Upper lobe of right lung (tissue), 1 donor: ENCODE results near the gene PDCD2L. TPM values are rescaled to one million over a fixed set of nuclear protein-coding genes. Genes with fewer than 3 reads are reported as not detected.

ENCODE experiments used
- ATAC-seq: fragments of 200-7000 bp; cut with Tn5 transposase; one replicate; pipeline ENCODE4 v1.9.1; 2020; ENCODE audit warnings: mild to moderate bottlenecking, moderate library complexity
- DNase-seq: peaks from one replicate; pipeline ENCODE4 v3.0.0-alpha.2; 2020
- H3K27ac ChIP-seq: fragments of 200-600 bp; one replicate; pipeline ENCODE4 v1.8.0; 2022
- H3K27me3 ChIP-seq: fragments of 200-600 bp; one replicate; pipeline ENCODE4 v1.8.0; 2022; ENCODE audit warnings: mild to moderate bottlenecking
- H3K36me3 ChIP-seq: fragments of 200-600 bp; one replicate; pipeline ENCODE4 v1.8.0; 2022
- H3K4me1 ChIP-seq: fragments of 200-600 bp; one replicate; pipeline ENCODE4 v1.8.0; 2022
- H3K4me3 ChIP-seq: fragments of 200-600 bp; one replicate; pipeline ENCODE4 v1.8.0; 2022; ENCODE audit warnings: mild to moderate bottlenecking
- H3K9me3 ChIP-seq: fragments of 200-600 bp; one replicate; pipeline ENCODE4 v1.8.0; 2022
- CTCF ChIP-seq: fragments of 200-600 bp; IDR thresholded peaks from one replicate; pipeline ENCODE4 v1.8.0; 2022; ENCODE audit warnings: antibody characterized with exemption
- intact Hi-C: fragments of 100-400 bp; cut with DNase I; formaldehyde crosslinking; loops from one replicate; pipeline ENCODE4 v1.11.0; 2022
- total RNA-seq: library from RNA; stranded (reverse); fragmentation: NEBNext Ultra II Directional; extraction: Animal tissue kit (Norgen Biotek cat#: 25700); gene quantifications from one replicate; pipeline ENCODE4 v1.2.1, GENCODE V29; 2021
- donor health status: DM: no; HTN: yes; CAD: no; lungs with severe emphysema.

PDCD2L gene
- total RNA-seq, 1 donor from 2014 or later: 7.4 TPM

- TF ChIP-seq CTCF: no peak
- H3K4me1 ChIP-seq: peaks cover 28% of the 10 kb centered on the region
- H3K27ac ChIP-seq: no peak overlapping the region
- H3K4me3 ChIP-seq: peak overlapping the region; percentile 95
- DNase-seq (no peak), ATAC-seq (no peak)
- no peaks in the 10 kb centered on the region for H3K27me3 ChIP-seq
- peaks cover 16% of the 10 kb centered on the region for H3K36me3 ChIP-seq
- intact Hi-C loops: no loop called here
- no peaks in the 10 kb centered on the region for H3K9me3 ChIP-seq
Measured at GRCh38 chr19:34429553-34429952, 25.4 kb downstream of the PDCD2L start.

- H3K27me3 ChIP-seq: no peaks in the 10 kb centered on the region
- peak; percentile 24 for ATAC-seq
Measured at GRCh38 chr19:34430738-34431625, 26.8 kb downstream of the PDCD2L start.

DNA sequence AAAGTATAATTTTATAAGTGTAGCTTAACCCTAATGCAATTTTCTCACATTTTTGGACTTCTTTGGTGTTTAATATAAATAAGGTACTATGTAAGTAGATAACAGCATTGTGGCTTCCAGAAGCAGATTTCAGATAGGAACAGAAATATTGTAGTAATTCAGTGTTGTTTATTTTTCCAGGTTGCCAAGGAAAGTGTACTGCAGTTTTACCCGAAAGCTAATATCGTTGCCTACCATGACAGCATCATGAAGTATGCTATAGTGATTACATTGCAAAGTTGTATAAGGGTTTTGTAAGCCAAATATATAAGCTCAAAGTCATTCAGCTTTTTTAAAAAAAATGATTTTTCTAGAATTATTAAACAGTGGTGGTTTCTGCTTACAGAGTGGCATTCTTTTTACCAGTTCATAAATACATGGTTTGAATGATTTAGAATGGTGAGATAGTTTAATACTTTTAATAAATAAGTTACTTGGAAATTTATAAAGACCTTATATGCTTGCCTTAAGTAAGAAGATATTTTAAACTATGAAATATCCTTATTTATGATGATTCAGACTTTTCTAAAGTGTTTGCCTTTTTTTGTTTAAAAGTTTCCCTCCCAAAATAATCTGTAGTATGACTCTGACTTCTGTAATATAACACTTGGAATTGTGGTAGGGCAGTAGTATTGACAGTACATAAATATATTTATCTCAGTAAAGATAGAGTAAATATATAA is 27.6 kb downstream of the PDCD2L start:
- DNase-seq: no peak
- Histone ChIP-seq H3K9me3 (no peaks in the 10 kb centered on the region), H3K36me3 (peaks cover 39% of the 10 kb centered on the region), H3K27me3 (no peaks in the 10 kb centered on the region), H3K27ac (no peak overlapping the region), H3K4me3 (no peak overlapping the region), H3K4me1 (peaks cover 28% of the 10 kb centered on the region)
- intact Hi-C loops: no loop called here
- TF ChIP-seq CTCF: no peak
- ATAC-seq: no peak

More at GRCh38 chr19:34430738-34431625, 26.8 kb downstream of the PDCD2L start:
- peak; percentile 62 for TF ChIP-seq CTCF
- Histone ChIP-seq H3K4me1 (peaks cover 28% of the 10 kb centered on the region), H3K27ac (no peak overlapping the region), H3K9me3 (no peaks in the 10 kb centered on the region), H3K4me3 (peak overlapping the region; percentile 95), H3K36me3 (peaks cover 30% of the 10 kb centered on the region)
- intact Hi-C loops: no loop called here
- no peak for DNase-seq

GRCh38 chr19:34432797-34433196 is 28.6 kb downstream of the PDCD2L start:
- intact Hi-C loops: no loop called here
- DNase-seq: no peak
- H3K9me3 ChIP-seq: no peaks in the 10 kb centered on the region

GRCh38 chr19:34436716-34437115 is 32.5 kb downstream of the PDCD2L start:
- intact Hi-C loops: no loop called here
- TF ChIP-seq CTCF: no peak
- DNase-seq: no peak
- no peak overlapping the region for H3K4me3 ChIP-seq
- peaks cover 88% of the 10 kb centered on the region for H3K36me3 ChIP-seq
- no peaks in the 10 kb centered on the region for H3K4me1 ChIP-seq
- no peak overlapping the region for H3K27ac ChIP-seq
- H3K27me3 ChIP-seq: no peaks in the 10 kb centered on the region
- no peak for ATAC-seq
- no peaks in the 10 kb centered on the region for H3K9me3 ChIP-seq

More at GRCh38 chr19:34432797-34433196, 28.6 kb downstream of the PDCD2L start:
- H3K36me3 ChIP-seq: peaks cover 49% of the 10 kb centered on the region
- H3K27me3 ChIP-seq: no peaks in the 10 kb centered on the region
- H3K27ac ChIP-seq: no peak overlapping the region
- peaks cover 22% of the 10 kb centered on the region for H3K4me1 ChIP-seq
- no peak overlapping the region for H3K4me3 ChIP-seq
- no peak for ATAC-seq
- TF ChIP-seq CTCF: no peak
